CD4-positive, alpha-beta T cell treated with Interleukin-1 beta for 1 hour (primary cell): ENCODE measurements around the gene CBY1.
"Not testable (repeated sequence)": the region's sequence is repeated elsewhere in the genome, so short reads cannot be mapped to it uniquely, and the experiment has no call there.

ENCODE experiments used
- DNase-seq, 2 donors: peaks; one replicate each; pipeline ENCODE4 v3.0.0-alpha.2; 2020 to 2022

Gene CBY1

GRCh38 chr22:38656256-38657044, at the start of gene CBY1, which contains the start of gene FAM227A:
Gene CBY1 (plus strand): TSS chr22:38656638. CDS start chr22:38668055, 11,417 bp downstream.
Gene FAM227A (minus strand): TSS chr22:38656392. CDS start chr22:38650168, 6,224 bp downstream.
- DNase-seq: peak; percentile 86 to 87

- DNase-seq: no peak
Observed at GRCh38 chr22:38607680-38608079, 48.8 kb upstream of the CBY1 start.

- DNase-seq: no peak
Observed at GRCh38 chr22:38608992-38609750, 47.3 kb upstream of the CBY1 start.

GRCh38 chr22:38610234-38610633, 46.2 kb upstream of the CBY1 start:
- no peak for DNase-seq

GRCh38 chr22:38611559-38611958, 44.9 kb upstream of the CBY1 start:
- DNase-seq: no peak

DNA sequence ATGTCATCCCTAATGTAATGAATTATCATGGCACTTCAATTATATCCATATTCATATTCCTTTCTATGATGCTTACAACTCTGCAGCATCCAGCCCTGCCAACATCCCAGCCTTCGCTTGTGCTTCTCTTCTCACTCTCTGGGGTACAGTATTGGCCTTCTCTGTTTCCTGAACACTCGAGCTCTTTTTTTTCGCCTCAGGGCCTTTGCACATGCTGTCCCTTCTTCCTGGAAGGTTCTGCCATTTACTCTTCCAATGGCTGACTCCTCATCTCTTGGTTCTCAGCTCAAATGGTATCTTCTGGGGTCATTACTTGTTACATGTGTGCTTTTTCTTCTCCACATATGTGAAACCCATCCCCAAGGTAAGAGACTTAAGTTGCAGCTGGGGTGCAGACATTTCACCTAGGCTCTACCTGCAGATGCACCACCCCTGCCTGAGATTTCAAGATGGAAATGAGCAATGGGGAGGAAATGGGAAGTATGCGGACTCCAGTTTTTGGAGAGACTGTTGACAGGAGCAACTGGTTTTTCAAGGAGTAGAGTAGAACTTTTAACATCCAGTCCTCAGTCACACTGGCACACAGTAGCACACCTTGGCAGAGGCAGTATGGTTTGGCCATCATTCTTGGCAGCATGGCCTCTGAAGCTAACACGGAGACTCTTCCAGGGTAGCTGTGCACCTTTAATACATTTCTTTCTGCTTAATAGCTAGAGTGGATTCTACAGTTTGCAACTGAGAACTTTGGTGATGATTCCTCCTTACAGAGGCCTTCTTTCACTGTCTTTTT, 44.0 kb upstream of the CBY1 start:
- no peak for DNase-seq

DNA sequence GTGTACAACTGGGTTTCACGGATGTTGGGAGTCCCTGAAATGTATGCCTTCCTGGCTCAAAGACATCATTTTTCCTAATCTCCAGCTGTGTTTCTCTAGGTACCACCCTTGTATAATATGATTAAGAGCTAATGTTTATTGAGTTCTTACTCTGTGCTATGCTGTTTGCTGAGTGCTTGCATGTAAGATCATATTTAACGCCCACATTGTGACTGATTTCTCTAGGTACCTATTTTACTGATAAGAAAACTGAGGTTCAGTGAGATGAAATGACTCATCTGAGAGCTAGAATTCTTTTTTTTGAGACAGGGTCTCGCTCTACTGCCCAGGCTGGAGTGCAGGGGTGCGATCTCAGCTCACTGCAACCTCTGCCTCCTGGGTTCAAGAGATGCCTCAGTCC, 42.9 kb upstream of the CBY1 start:
- no peak for DNase-seq

- DNase-seq: no peak
Observed at GRCh38 chr22:38614332-38615063, 41.9 kb upstream of the CBY1 start.

DNA sequence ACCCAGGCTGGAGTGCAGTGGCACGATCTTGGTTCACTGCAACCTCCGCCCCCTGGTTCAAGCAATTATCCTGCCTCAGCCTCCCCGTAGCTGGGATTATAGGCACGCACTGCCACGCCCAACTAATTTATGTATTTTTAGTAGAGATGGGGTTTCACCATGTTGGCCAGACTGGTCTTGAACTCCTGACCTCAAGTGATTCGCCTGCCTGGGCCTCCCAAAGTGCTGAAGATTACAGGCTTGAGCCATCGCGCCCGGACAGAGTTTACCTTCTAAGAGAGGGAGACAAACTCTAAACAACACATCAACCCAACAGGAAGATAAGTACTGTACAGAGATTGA, 41.4 kb upstream of the CBY1 start:
- DNase-seq: not testable (repeated sequence)

GRCh38 chr22:38618258-38618657, 38.2 kb upstream of the CBY1 start:
- no peak for DNase-seq

- DNase-seq: no peak
Observed at GRCh38 chr22:38618682-38619081, 37.8 kb upstream of the CBY1 start.

DNA sequence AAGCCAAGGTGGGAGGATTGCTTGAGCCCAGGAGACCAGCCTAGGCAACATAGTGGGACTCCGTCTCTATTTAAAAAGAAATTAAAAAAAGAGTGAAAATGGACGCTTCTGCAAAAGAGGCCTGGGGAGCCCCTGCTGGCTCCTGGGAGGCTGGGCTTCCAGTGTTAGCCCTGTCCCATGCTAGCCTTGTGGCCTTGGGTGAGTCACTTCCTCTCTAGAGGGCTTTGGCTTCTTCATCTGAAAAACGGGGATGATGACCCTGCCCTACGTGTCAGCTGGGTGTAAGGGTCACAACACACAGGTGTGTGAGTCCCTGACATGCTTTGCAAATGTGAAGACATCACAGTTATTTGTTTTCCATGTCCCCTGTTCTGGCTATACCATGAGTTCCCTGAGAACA, 33.1 kb upstream of the CBY1 start:
- DNase-seq: no peak

GRCh38 chr22:38628444-38628843, 28.0 kb upstream of the CBY1 start:
- DNase-seq: no peak

- DNase-seq: no peak
Observed at GRCh38 chr22:38629108-38629507, 27.3 kb upstream of the CBY1 start.

- no peak for DNase-seq
Observed at GRCh38 chr22:38631724-38632123, 24.7 kb upstream of the CBY1 start.

- no peak for DNase-seq
Observed at GRCh38 chr22:38632528-38632927, 23.9 kb upstream of the CBY1 start.

- DNase-seq: no peak
Observed at GRCh38 chr22:38638216-38638615, 18.2 kb upstream of the CBY1 start.

DNA sequence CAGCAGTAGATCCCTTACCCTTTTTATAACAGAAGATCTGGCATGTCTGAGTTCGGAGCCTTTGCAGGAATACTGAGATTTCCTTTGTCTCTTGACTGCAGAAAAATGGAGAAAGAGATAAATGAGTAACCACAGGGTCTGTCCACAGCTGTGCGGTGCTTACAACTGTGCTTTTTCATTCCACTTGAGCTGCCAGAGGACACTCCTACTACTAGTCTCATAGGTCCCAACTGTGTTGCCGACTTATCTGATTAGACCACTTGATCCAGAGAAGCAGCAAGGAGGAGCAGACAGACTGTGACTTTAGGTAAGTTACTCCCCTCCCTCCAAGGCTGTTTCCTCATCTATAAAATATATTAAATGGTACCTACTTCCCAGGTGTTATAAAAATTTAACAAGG, 17.7 kb upstream of the CBY1 start:
- no peak for DNase-seq

- no peak for DNase-seq
Observed at GRCh38 chr22:38641476-38642040, 14.9 kb upstream of the CBY1 start.

GRCh38 chr22:38644245-38644644, 12.2 kb upstream of the CBY1 start:
- not testable (repeated sequence) for DNase-seq

- DNase-seq: no peak
Observed at GRCh38 chr22:38645430-38645829, 11.0 kb upstream of the CBY1 start.

- DNase-seq: no peak
Observed at GRCh38 chr22:38649841-38650522, 6.5 kb upstream of the CBY1 start.
